ENCODE measurements around the gene CCDC50. TPM values are rescaled to one million over a fixed set of nuclear protein-coding genes. Genes with fewer than 3 reads are reported as not detected.

Gene CCDC50
- total and polyA plus RNA-seq, 10 of the 15 experiments (the other 5 are each of a cell fraction or from before 2014, with no cell fraction given): 46.7 to 150 (median 125) TPM

GRCh38 chr3:191334346-191334893, 5.2 kb downstream of the CCDC50 start:
- Histone ChIP-seq H3K36me3 (ENCODE audit: control insufficient read depth in 2 of 2, insufficient read depth in 2 of 2, low read length in 1 of 2) (no peaks in the 10 kb centered on the region), H3K4me2 (ENCODE audit: control insufficient read depth, insufficient read depth) (peak overlapping the region; percentile 60; the same call in 1 of the 2 replicates), H3K4me3 (0 out of 2 replicates have a peak overlapping the region, but pooled peaks have one; percentile 30), H2AFZ (ENCODE audit: control insufficient read depth, low read depth, low read length) (no peak overlapping the region), H3K27me3 (replicated peaks in 1 of 2; ENCODE audit: control insufficient read depth in 2 of 2, insufficient read depth in 2 of 2, low read length in 1 of 2) (no peaks in the 10 kb centered on the region), H3K9ac (ENCODE audit: control insufficient read depth, insufficient read depth, low read length) (no peak overlapping the region), H3K79me2 (ENCODE audit: control insufficient read depth, insufficient read depth, low read length) (peaks cover 92% of the 10 kb centered on the region), H3K27ac (ENCODE audit: control insufficient read depth, insufficient read depth) (peak overlapping the region; percentile 44), H3K4me1 (ENCODE audit: control insufficient read depth, insufficient read depth, low read length) (peaks cover 12% of the 10 kb centered on the region; the same call in 1 of the 2 replicates), H4K20me1 (ENCODE audit: control insufficient read depth, insufficient read depth) (no peaks in the 10 kb centered on the region), H3K9me3 (replicated peaks; ENCODE audit: control insufficient read depth, insufficient read depth, low read length) (no peaks in the 10 kb centered on the region; the same call in 2 of the 3 replicates)
- ChIA-PET RAD21 (ENCODE audit: unreplicated experiment) (interaction anchor here (0.9 to 6.7 kb wide), 6 partner anchors 7 to 91 kb away, joined by 3 to 62 read pairs (median 18); no protein-coding TSS in a partner anchor), SMC1A (ENCODE audit: uncharacterized antibody, unreplicated experiment) (interaction anchor here (0.7 to 7.4 kb wide), 8 partner anchors 11 to 90 kb away, joined by 3 to 48 read pairs (median 8); no protein-coding TSS in a partner anchor), CTCF (interaction anchor here (1.0 to 1.5 kb wide), 2 partner anchors 49 to 198 kb away, joined by 3 read pairs; no protein-coding TSS in a partner anchor), POLR2A (interaction anchor here (1.5 to 4.7 kb wide), 2 partner anchors 21 to 69 kb away, joined by 3 to 21 read pairs; no protein-coding TSS in a partner anchor)
- TF ChIP-seq GATAD2B (conservative IDR thresholded peaks at IDR 0.05; ENCODE audit: low read depth) (no peak), IKZF1 (conservative IDR thresholded peaks at IDR 0.05) (peak; percentile 58; the same call in 1 of the 2 replicates), BMI1 (IDR thresholded peaks at IDR 0.05; ENCODE audit: borderline replicate concordance) (no peak), MTA2 (IDR thresholded peaks at IDR 0.05; ENCODE audit: low read depth) (peak; percentile 24; the same call in 1 of the 2 replicates), FOXK2 (IDR thresholded peaks at IDR 0.05) (no peak), IKZF2 (IDR thresholded peaks at IDR 0.05) (peak; percentile 56 to 66; a peak in 2 of 4 replicates), YBX1 (IDR thresholded peaks at IDR 0.05) (no peak)
- no peak for ATAC-seq
- no peak for DNase-seq (ENCODE audit: low read depth, low spot score)
- FAIRE-seq: no peak
- intact Hi-C loops (cut with micrococcal nuclease; ENCODE audit: unreplicated experiment): loop anchor here (5.0 kb wide), 1 partner anchor 197 kb away; no protein-coding TSS in a partner anchor
- in situ Hi-C loops (cut with MboI): no loop called here
- no TSS peak for BruUV-seq (replicated peaks)
- WGBS (ENCODE audit: insufficient coverage, insufficient replicate concordance, low lambda C conversion rate, missing lambda C conversion rate): 91% methylated on average over 4 of the region's 4 CpGs

All from GM12878 (cell line).